ENCODE data around the gene HARS1.

Gene HARS1

GRCh38 chr5:140707812-140708211 lies 16.6 kb upstream of the HARS1 start:
- Mint-ChIP-seq H3K4me1 (ENCODE audit: low read depth in 2 of 2) (peaks cover 11 to 16% of the 10 kb centered on the region in 2 donors), H3K9me3 (no peaks in the 10 kb centered on the region), H3K27me3 (no peaks in the 10 kb centered on the region), H3K27ac (no peak overlapping the region), H3K4me3 (no peak overlapping the region), H3K36me3 (ENCODE audit: insufficient read depth) (peaks cover 77% of the 10 kb centered on the region)
- DNase-seq (no peak), ATAC-seq (replicated peaks) (no peak)

GRCh38 chr5:140700177-140701144 lies 9.3 kb upstream of the HARS1 start, which contains the start of gene ZMAT2:
Gene ZMAT2 (plus strand): TSS chr5:140700447. CDS start chr5:140700461, 14 bp downstream.
- H3K36me3 Mint-ChIP-seq (ENCODE audit: insufficient read depth): peaks cover 71% of the 10 kb centered on the region
- ATAC-seq (replicated peaks) (peak; percentile 97), DNase-seq (peak; percentile 91 to 92 (median 91))
- H3K27ac Mint-ChIP-seq: peak within 1 kb of the TSS; percentile 97 to 99
- H3K27me3 Mint-ChIP-seq: no peaks in the 10 kb centered on the region
- H3K9me3 Mint-ChIP-seq: no peaks in the 10 kb centered on the region
- peak within 1 kb of the TSS; percentile 98 to 99 for H3K4me3 Mint-ChIP-seq
- peaks cover 17 to 25% of the 10 kb centered on the region in 2 donors for H3K4me1 Mint-ChIP-seq (ENCODE audit: low read depth in 2 of 2)

- Mint-ChIP-seq H3K36me3 (ENCODE audit: insufficient read depth) (peaks cover 52% of the 10 kb centered on the region), H3K27me3 (no peaks in the 10 kb centered on the region), H3K4me3 (no peak overlapping the region), H3K27ac (peak overlapping the region in 1 of 2 donors; percentile 29), H3K4me1 (ENCODE audit: low read depth in 2 of 2) (peaks cover 19 to 24% of the 10 kb centered on the region in 2 donors), H3K9me3 (no peaks in the 10 kb centered on the region)
- DNase-seq (no peak), ATAC-seq (replicated peaks) (no peak)
Measured at GRCh38 chr5:140696891-140697492, 5.8 kb upstream of the HARS1 start.

GRCh38 chr5:140694276-140694675 lies 3.1 kb upstream of the HARS1 start:
- Mint-ChIP-seq H3K9me3 (no peaks in the 10 kb centered on the region), H3K27ac (no peak overlapping the region), H3K4me1 (ENCODE audit: low read depth in 2 of 2) (peaks cover 22 to 24% of the 10 kb centered on the region in 2 donors), H3K27me3 (no peaks in the 10 kb centered on the region), H3K36me3 (ENCODE audit: insufficient read depth) (peaks cover 48% of the 10 kb centered on the region), H3K4me3 (no peak overlapping the region)
- ATAC-seq (replicated peaks) (no peak), DNase-seq (no peak)

GRCh38 chr5:140690376-140690932 lies 716 bp downstream of the HARS1 start:
- ATAC-seq (replicated peaks) (no peak), DNase-seq (no peak)
- Mint-ChIP-seq H3K27me3 (no peaks in the 10 kb centered on the region), H3K9me3 (no peaks in the 10 kb centered on the region), H3K4me1 (ENCODE audit: low read depth in 2 of 2) (peaks cover 23 to 26% of the 10 kb centered on the region in 2 donors), H3K27ac (peak overlapping the region; percentile 98 to 99), H3K36me3 (ENCODE audit: insufficient read depth) (peaks cover 36% of the 10 kb centered on the region), H3K4me3 (peak overlapping the region; percentile 99)

GRCh38 chr5:140678993-140679392 lies 12.2 kb downstream of the HARS1 start:
- H3K9me3 Mint-ChIP-seq: no peaks in the 10 kb centered on the region
- H3K36me3 Mint-ChIP-seq (ENCODE audit: insufficient read depth): peaks cover 37% of the 10 kb centered on the region
- peaks cover 0 to 3% of the 10 kb centered on the region in 2 donors for H3K4me1 Mint-ChIP-seq (ENCODE audit: low read depth in 2 of 2)
- no peaks in the 10 kb centered on the region for H3K27me3 Mint-ChIP-seq
- no peak overlapping the region for H3K4me3 Mint-ChIP-seq
- ATAC-seq (replicated peaks) (no peak), DNase-seq (no peak)
- no peak overlapping the region for H3K27ac Mint-ChIP-seq

- Mint-ChIP-seq H3K4me3 (no peak overlapping the region), H3K27me3 (no peaks in the 10 kb centered on the region), H3K4me1 (ENCODE audit: low read depth in 2 of 2) (no peaks in the 10 kb centered on the region), H3K36me3 (ENCODE audit: insufficient read depth) (peaks cover 38% of the 10 kb centered on the region), H3K27ac (no peak overlapping the region), H3K9me3 (no peaks in the 10 kb centered on the region)
- ATAC-seq (replicated peaks) (no peak), DNase-seq (no peak)
Measured at GRCh38 chr5:140677947-140678346, 13.2 kb downstream of the HARS1 start.

GRCh38 chr5:140674629-140675028 lies 16.5 kb downstream of the HARS1 start:
- Mint-ChIP-seq H3K4me1 (ENCODE audit: low read depth in 2 of 2) (peaks cover 0 to 3% of the 10 kb centered on the region in 2 donors), H3K4me3 (no peak overlapping the region), H3K36me3 (ENCODE audit: insufficient read depth) (peaks cover 52% of the 10 kb centered on the region), H3K27me3 (no peaks in the 10 kb centered on the region), H3K9me3 (no peaks in the 10 kb centered on the region), H3K27ac (peak overlapping the region in 1 of 2 donors; percentile 74)
- no peak for ATAC-seq (replicated peaks)
- no peak for DNase-seq

- Mint-ChIP-seq H3K9me3 (no peaks in the 10 kb centered on the region), H3K4me3 (no peak overlapping the region), H3K27ac (peak overlapping the region in 1 of 2 donors; percentile 74), H3K4me1 (ENCODE audit: low read depth in 2 of 2) (peaks cover 0 to 6% of the 10 kb centered on the region in 2 donors), H3K36me3 (ENCODE audit: insufficient read depth) (peaks cover 56% of the 10 kb centered on the region), H3K27me3 (no peaks in the 10 kb centered on the region)
- DNase-seq (no peak), ATAC-seq (replicated peaks) (no peak)
Measured at GRCh38 chr5:140674211-140674610, 17.0 kb downstream of the HARS1 start.

- no peak within 1 kb of the TSS for H3K4me3 Mint-ChIP-seq
- H3K27ac Mint-ChIP-seq: peak within 1 kb of the TSS in 1 of 2 donors; percentile 74
- no peaks in the 10 kb centered on the region for H3K27me3 Mint-ChIP-seq
- H3K36me3 Mint-ChIP-seq (ENCODE audit: insufficient read depth): peaks cover 61% of the 10 kb centered on the region
- ATAC-seq (replicated peaks) (no peak), DNase-seq (no peak)
- peaks cover 0 to 6% of the 10 kb centered on the region in 2 donors for H3K4me1 Mint-ChIP-seq (ENCODE audit: low read depth in 2 of 2)
- H3K9me3 Mint-ChIP-seq: no peaks in the 10 kb centered on the region
Measured at GRCh38 chr5:140673187-140673976, 17.8 kb downstream of the HARS1 start, which contains the start of gene DND1. Gene DND1 (minus strand): TSS chr5:140673576. CDS start chr5:140673542, 34 bp downstream.

- H3K27ac Mint-ChIP-seq: peak overlapping the region in 1 of 2 donors; percentile 19
- peaks cover 7 to 12% of the 10 kb centered on the region in 2 donors for H3K4me1 Mint-ChIP-seq (ENCODE audit: low read depth in 2 of 2)
- ATAC-seq (replicated peaks): peak; percentile 48
- H3K4me3 Mint-ChIP-seq: no peak overlapping the region
- H3K27me3 Mint-ChIP-seq: no peaks in the 10 kb centered on the region
- no peaks in the 10 kb centered on the region for H3K9me3 Mint-ChIP-seq
- H3K36me3 Mint-ChIP-seq (ENCODE audit: insufficient read depth): peaks cover 59% of the 10 kb centered on the region
- no peak for DNase-seq
Measured at GRCh38 chr5:140672455-140673186, 18.5 kb downstream of the HARS1 start.

GRCh38 chr5:140671472-140672125 lies 19.6 kb downstream of the HARS1 start:
- ATAC-seq (replicated peaks) (no peak), DNase-seq (no peak)
- H3K4me1 Mint-ChIP-seq (ENCODE audit: low read depth in 2 of 2): peaks cover 12 to 19% of the 10 kb centered on the region in 2 donors
- peaks cover 56% of the 10 kb centered on the region for H3K36me3 Mint-ChIP-seq (ENCODE audit: insufficient read depth)
- peak overlapping the region in 1 of 2 donors; percentile 19 for H3K27ac Mint-ChIP-seq
- H3K27me3 Mint-ChIP-seq: no peaks in the 10 kb centered on the region
- no peak overlapping the region for H3K4me3 Mint-ChIP-seq
- no peaks in the 10 kb centered on the region for H3K9me3 Mint-ChIP-seq
